Inflammatory macrophage (primary cell): ENCODE measurements around the gene ZNF491.
"Not testable (repeated sequence)": the region's sequence is repeated elsewhere in the genome, so short reads cannot be mapped to it uniquely, and the experiment has no call there.

Source experiments
- DNase-seq, 2 donors: peaks; one replicate each; pipeline ENCODE4 v3.0.0-alpha.2; 2020 to 2022
- total RNA-seq, 18 experiments: gene quantifications; one replicate each; lab custom pipeline; 2026; ENCODE audit warnings: mixed read lengths in 6 of 18, inconsistent platforms in 2 of 18; lab: John Stamatoyannopoulos, UW

ZNF491 gene
- total RNA-seq: 0.37 to 3.1 (median 1.7) reads per million in 18 experiments

DNA sequence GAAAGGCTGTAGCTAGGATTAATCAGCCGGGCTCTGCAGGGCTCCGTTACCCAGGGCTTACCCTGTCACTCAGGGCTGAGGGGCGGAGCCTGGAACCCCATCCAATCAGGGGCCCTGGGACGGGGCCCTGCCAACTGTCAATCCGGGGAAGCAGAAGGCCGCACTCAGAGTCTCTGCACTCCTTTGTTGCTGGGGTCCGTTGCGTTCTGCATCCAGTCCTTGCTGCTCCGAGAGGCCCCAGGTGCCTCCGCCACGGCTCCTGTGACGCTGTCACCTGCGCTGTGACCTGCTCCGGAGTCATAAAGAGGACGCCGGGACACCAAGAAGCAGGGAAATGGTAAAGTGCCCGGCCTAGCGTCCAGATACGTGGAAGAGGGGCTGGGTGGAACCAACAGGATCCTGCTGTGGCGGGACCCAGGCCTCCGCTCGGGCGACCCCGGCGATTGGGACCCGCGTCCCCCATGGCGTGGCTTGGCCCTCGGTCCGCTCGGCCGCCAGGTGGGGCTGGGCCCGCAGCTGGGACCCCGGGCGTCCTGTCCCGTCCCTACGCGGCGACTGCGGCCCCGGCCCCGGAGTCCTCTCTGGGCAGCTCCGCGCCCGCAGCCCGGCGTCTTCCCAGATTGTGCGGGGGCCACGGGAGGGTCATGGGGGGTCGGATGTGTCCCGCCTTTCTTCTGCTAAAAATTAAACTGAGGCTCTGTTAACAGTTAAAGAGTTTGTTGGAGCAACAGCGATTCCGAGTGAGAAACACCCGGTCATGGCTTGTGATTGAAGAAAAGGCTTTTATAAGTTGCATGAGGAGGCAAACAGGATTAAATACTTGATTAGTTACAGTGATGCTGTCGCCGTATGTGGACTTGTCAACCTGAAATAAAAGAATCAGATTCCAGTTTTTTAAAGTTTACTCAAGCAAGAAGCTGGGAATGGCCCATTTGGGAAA is at the start of gene ZNF491:
Gene ZNF491 (plus strand): TSS at position 133 of the 940 bp plus-strand sequence. CDS start 7,431 bp downstream, outside the sequence.
- DNase-seq: peak; percentile 88 to 91

DNA sequence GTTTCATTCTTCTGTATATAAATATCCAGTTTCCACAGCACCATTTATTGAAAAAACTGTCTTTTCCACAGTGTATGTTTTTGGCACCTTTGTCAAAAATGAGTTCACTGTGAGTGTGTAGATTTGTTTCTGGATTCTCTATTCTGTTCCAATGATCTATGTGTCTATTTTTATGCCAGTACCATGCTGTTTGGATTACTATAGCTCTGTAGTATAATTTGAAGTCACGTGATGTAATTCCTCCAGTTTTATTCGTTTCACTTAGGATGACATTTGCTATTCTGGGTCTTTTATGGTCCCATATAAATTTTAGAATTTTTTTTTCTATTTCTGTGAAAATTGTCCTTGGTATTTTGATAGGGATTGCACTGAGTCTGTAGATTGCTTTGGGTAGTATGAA is 48.6 kb upstream of the ZNF491 start:
- no peak for DNase-seq

DNA sequence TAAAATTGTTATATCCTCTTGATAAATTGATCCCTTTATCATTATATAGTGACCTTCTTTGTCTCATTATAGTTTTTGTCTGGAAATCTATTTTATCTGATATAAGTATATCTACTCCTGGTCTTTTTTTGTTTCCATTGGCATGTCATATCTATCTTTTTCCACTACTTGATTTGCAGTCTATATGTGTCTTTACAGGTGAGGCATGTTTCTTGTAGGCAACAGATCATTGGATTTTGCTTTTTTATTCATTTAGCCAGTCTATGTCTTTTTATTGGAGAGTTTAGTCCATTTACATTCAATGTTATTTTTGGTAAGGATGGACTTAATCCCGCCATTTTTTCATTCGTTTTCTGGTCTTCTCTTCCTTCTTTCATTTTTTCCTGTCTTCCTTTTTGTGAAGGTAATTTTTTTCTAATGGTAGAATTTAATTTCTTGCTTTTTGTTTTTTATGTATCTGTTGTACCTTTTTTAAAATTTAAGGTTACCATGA is 46.0 kb upstream of the ZNF491 start:
- DNase-seq: no peak

DNA sequence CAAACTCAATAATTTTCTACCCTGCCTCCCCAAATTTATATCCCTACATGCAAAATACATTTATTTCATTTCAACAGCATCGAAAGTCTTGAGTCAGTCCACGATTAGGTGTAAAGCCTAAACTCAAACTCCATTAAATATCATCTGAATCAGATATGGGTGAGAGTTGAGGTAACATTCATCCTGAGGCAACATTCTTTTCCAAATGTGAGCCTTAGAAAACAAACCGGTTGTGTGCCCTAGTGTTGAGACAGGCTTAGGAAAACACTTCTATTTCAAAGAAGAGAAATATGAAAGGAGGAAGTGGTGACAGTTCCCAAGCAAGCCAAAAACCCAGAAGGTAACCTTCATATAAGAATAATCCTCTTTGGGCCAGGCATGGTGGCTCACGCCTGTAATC is 43.7 kb upstream of the ZNF491 start:
- no peak for DNase-seq

DNA sequence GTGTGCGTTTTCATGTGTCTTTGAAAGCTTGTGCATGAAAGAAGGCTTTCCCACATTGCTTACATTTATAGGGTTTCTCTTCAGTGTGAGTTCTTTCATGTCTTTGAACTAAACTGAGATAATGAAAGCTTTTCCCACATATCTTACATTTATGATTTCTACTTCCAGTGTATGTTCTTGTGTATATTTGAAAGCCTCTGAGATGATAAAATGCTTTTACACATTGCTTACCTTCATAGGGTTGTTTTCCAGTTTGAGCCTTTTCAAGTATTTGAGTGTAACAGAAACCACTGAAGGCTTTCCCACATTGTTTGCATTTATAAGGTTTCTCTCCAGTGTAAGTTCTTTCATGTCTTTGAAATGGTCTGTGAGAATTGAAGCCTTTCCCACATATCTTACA is 41.4 kb upstream of the ZNF491 start:
- no peak for DNase-seq

DNA sequence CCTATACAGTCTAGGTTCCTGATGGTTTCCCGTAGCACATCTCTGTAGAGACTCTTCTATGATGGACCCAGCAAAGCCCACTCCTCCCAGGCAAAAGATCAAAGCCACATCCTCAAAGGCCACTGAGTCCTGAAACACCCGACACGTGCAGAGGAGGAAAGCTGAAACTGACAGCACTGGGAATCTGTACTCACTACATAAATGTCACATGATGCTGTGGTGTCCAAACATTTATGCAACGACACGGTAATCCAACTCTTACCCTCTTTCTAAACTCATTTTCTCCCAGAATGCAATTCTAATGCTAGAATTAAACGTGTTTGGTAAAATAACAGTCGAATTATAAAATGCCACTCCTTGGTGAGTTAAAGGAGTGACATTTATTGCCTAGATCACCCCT is 38.5 kb upstream of the ZNF491 start:
- no peak for DNase-seq

DNA sequence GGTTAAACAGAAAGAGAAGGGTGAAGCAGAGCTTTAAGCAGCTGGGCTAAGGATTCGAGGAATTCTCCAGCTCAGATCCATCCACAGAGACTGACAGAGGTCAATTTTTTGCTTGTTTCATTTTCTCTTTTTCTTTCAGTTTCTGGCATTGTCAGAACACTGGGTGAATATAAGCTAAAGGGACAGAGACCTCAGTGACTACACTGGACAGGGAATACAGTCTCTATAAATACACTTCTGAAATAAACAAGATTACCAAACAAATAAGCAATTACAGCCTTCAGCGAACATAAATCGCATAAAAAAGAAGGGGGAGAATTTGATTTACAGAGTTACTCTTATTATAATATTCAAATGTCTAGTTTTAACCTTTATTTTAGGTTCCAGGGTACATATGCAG is 35.2 kb upstream of the ZNF491 start:
- no peak for DNase-seq

DNA sequence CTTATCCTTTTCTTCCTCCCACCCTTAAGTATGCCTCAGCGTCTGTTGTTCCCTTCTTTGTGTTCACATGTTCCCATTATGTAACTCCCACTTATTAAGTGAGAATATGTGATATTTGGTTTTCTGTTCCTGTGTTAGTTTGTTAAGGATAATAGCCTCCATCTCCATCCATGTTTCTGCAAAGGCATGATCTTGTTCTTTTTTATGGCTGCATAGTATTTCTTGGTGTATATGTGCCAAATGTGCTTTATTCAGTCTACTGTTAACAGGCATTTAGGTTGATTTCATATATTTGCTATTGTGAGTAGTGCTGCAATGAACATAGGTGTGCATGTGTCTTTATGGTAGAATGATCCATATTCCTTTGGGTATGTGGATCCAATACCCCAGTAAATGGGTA is 34.7 kb upstream of the ZNF491 start:
- no peak for DNase-seq

DNA sequence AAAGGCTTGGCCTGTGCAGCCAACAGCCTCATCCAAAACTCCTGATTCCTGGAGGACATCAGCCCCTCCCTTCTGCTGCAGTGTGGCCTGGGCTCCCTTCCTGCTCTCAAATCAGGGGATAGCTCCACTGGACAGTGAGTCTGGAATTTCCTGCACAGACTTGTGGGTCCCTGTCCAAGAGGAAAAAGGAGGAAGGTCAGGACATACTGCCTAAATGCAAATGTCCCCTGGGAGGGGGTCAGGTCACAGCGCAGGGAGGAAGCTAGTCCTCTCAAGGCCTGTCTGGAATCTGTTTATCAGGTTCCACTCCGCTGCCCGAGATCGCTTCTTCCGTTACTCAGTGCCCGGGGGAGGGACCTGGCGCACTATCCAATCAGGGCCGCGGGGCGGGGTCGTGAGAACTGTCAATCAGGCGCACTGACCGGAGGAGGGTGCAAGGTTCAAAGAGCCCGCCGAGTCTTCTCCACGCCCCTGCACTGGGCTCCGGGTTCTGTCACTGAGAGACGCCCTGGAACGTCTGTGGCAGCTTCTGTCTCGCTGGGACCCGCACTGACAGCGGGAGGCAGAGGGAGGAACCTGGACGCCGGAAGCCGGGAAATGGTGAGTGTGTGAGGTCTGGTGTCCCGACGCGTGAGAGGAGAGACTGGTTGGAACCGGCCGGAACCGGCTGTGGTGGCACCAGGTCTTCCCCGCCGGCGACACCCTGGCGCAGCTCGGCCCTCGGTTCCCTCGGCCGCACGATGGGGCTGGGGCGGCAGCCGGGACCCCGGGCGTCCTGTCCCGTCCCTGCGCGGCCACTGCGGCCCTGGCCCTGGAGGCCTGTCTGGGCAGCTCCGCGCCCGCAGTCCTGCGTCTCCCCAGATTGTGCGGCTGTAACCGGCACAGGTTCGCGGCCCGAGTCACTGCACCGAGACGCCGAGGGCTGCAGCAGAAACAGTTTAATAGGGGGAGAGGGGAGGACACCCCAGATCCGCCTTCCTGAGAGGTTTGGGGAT is 31.4 kb upstream of the ZNF491 start, which contains the start of gene ZNF441:
Gene ZNF441 (plus strand): TSS at position 404 of the 995 bp plus-strand sequence. CDS start 194 bp downstream, at position 598.
- peak; percentile 97 to 99 for DNase-seq

DNA sequence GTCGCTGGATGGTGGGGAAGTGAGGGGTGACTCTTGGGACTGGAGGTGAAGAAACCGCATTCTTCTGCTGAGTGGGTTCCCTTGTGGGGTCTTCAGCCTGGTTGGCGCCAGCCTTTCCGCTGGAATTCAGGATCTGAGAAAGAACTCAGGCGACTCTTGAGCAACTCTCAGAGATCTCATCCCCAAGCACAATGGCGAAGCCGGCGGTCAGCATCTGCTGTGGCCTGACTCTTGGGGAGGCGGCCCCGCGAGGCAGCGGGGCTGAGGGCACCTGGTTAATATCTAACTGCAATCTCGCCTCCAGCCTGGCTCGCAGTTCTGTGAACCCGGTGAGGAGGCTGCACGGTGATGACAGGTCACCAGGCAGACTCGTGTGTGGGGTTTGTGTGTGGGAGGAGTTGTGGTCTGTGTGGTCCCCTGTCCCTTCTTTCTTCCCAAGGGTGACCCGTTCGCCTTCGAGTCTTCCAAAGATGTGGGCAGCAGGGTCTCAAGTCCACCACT is 30.6 kb upstream of the ZNF491 start:
- peak; percentile 10 to 19 for DNase-seq

DNA sequence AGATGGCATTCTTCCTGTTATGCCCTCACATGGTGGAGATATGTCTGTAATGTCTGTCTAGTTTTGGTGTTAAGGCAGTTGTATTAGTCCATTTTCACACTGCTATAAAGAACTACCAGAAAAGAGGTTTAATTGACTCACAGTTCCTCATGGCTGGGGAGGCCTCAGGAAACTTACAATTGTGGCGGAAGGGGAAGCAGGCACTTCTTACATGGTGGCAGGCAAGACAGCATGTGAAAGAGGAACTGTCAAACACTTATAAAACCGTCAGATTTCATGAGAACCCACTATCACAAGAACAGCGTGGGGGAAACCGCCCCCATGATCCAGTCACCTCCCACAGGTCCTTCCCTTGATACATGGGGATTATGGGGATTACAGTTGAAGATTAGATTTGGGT is 28.3 kb upstream of the ZNF491 start:
- no peak for DNase-seq

DNA sequence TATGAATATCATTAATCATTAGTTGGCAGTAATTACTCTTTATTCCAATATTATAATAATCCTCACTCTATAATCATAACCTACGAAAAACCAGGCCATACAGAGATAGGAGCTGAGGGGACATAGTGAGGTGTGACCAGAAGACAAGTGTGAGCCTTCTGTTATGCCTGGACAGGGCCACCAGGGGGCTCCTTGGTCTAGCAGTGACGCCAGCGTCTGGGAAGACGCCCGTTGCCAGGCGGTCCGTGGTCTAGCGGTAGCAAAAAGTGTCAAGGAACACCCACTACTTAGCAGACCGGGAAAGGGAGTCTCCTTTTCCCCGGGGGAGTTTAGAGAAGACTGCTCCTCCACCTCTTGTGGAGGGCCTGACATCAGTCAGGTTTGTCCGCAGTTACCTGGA is 26.8 kb upstream of the ZNF491 start:
- not testable (repeated sequence) for DNase-seq

DNA sequence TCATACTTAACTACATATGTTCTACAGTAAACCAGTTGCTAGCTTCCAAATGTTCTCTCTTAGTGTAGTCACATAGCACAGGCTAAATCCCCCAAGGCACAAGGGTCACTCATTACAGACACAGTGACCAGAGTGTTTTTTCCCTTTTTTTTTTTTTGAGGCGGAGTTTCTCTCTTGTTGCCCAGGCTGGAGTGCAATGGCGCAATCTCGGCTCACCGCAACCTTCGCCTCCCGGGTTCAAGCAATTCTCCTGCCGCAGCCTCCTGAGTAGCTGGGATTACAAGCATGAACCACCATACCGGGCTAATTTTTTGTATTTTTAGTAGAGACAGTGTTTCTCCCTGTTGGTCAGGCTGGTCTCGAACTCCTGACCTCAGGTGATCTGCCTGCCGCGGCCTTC is 21.7 kb upstream of the ZNF491 start:
- not testable (repeated sequence) for DNase-seq

DNA sequence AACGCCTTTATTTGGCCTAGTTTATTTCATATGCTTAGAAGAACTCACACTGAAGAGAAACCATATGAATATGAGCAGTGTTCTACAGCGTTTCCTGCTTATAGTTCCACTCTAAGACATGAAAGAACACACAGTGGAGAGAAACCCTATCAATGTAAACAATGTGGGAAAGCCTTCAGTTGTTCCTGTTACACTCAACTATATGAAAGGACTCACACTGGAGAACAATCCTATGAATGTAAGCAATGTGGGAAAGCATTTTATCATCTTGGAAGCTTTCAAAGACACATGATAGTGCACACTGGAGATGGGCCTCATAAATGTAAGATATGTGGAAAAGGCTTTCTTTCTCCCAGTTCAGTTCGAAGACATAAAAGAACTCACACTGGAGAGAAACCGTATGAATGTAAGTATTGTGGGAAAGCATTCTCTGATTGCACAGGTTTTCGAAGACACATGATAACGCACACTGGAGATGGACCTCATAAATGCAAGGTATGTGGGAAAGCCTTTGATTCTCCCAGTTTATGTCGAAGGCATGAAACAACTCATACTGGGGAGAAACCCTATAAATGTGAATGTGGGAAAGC is 17.8 kb upstream of the ZNF491 start:
- no peak for DNase-seq

DNA sequence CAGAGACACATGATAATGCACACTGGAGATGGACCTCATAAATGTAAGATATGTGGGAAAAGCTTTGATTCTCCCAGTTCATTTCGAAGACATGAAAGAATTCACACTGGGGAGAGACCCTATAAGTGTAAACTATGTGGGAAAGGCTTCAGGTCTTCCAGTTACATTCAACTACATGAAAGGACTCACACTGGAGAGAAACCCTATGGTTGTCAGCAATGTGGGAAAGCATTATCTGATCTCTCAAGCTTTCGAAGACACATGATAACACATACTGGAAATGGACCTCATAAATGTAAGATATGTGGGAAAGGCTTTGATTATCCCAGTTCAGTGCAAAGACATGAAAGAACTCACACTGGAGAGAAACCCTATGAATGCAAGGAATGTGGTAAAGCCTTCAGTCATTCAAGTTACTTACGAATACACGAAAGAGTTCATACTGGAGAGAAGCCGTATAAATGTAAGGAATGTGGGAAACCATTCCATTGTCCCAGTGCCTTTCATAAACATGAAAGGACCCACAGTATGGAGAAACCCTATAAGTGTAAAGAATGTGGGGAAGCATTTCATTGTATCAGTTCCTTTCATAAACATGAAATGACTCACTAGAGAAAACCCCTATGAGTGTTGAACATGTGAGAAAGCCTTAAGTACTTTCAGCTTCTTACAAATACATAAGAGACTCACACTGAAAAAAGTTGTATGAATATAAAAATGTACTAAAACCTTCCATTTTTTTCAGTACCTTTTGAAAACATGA is 16.8 kb upstream of the ZNF491 start:
- DNase-seq: no peak

DNA sequence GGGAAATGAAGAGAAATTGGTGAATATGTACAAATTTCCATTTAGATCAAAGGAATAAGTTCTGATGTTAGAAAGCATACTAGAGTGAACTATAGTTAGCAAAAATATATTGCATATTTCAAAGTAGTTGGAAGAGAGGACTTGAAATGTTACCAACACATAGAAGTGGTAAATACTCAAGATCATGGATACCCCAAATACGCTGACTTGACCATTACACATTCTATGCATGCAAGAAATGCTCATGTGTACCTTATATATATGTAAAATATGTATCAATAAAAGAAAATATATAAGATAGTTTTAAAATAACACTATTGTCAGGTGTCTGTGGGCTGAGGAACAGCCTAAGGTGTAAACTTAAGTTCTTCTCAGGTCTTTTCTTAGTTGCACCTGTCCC is 14.6 kb upstream of the ZNF491 start:
- DNase-seq: no peak

DNA sequence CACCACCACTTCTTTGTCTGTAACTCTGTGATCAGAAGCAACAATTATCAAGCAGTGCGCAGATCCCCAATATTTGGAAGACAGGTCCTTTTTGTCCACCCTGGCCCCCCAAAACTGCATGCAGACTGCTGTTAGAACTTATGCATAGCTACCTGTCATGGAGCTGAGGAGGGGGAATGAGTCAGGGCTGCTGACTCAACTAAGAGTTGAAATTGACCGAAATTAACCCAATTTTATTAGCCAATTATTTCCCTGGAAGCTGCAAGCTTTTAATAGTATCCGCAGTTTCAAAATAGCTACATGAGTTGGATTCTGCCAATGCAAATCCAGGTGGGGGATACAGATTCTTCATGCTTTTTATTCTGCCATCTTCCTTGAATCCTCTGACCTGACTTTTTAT is 14.0 kb upstream of the ZNF491 start:
- no peak for DNase-seq

DNA sequence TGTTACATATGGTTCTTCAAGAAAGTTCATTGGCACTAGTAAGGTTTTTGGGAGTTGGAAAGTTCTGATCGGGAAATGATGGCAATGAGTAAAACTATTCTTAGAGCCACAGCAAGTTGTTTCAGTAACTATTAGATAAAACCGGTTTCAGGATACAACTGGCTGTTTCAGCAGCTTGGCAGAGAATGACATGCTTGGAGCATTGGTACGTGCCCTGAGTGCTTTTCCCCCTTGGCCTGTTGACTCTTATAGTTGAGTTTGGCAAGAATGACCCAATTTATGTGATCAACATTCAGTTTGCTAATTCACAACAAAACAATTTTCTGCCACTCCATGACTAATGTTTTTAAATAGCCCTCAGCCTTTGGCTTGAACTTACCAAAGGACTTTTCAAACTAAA is 10.8 kb upstream of the ZNF491 start:
- DNase-seq: no peak

DNA sequence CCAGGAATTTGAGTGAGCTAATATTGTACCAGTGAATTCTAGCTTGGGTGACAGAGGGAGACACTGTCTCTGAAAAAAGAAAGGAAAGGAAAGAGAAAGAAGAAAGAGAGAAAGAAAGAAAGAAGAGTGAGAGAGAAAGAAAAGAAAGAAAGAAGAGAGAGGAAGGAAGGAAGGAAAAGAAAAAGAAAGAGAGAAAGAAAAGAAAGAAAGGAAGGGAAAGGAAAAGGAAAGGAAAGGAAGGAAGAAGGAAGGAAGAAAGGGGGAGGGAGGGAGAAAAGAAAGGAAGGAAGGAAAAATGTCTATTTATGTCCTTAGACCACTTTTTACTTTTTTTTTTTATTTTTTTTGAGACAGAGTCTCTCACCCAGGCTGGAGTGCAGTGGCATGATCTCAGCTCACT is 5.4 kb upstream of the ZNF491 start:
- DNase-seq: no peak

DNA sequence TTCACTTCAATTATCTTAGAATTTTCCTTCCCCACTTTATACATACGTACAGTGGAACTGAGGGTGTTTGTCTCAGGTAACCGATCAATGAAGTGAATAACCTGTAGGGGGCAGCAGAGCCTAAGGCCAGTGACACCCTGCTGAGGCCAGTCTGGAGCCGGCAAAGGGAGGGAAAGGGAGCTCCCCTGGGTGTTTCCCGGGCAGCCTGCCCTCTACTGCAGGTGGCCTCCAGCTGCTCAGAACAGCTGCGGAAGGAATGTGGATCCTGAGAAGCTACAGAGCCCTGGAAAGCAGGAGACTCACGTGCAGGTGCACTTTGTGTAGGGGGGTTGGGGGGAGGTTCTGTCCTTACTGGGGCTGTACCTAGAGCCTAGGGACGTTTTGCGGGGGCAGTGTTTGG is 832 bp upstream of the ZNF491 start:
- DNase-seq: peak; percentile 77 to 80

DNA sequence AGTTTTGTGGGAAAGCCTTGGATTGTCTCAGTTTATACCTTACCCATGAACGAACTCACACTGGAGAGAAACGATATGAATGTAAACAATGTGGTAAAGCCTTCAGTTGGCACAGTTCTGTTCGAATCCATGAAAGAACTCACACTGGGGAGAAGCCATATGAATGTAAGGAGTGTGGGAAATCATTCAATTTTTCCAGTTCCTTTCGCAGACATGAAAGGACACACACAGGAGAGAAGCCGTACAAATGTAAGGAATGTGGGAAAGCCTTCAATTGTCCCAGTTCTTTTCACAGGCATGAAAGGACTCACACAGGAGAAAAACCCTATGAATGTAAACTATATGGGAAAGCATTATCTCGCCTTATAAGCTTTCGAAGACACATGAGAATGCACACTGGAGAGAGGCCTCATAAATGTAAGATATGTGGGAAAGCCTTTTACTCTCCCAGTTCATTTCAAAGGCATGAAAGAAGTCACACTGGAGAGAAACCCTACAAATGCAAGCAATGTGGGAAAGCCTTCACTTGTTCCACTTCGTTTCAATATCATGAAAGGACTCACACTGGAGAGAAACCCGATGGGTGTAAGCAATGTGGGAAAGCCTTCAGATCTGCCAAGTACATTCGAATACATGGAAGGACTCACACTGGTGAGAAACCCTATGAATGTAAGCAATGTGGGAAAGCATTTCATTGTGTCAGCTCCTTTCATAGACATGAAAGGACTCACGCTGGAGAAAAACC is 8.2 kb downstream of the ZNF491 start:
- DNase-seq: no peak
